Fibroblast of villous mesenchyme (primary cell): ENCODE results near the gene SLC38A10. TPM values are rescaled to one million over a fixed set of nuclear protein-coding genes. Genes with fewer than 3 reads are reported as not detected.

ENCODE experiments used
- DNase-seq: peaks from one replicate; pipeline ENCODE4 v3.0.0-alpha.2; 2010; ENCODE audit warnings: low read depth
- H3K4me3 ChIP-seq: 2 replicates; pipeline ENCODE4 v1.5.1; 2011; ENCODE audit warnings: low read depth, mild to moderate bottlenecking, low read length
- CTCF ChIP-seq: IDR thresholded peaks from 2 replicates; pipeline ENCODE4 v1.5.1; 2012; ENCODE audit warnings: low read depth, mild to moderate bottlenecking, low read length; ENCODE audit not compliant: insufficient read depth
- total RNA-seq: library from RNA; depleted of rRNA; stranded (reverse); fragments of >200 nt; gene quantifications from 2 replicates; pipeline ENCODE4 v1.2.3, GENCODE V29; 2012

SLC38A10 gene
- total RNA-seq, 1 donor: 51.4 TPM

- no peak for TF ChIP-seq CTCF
- no peak for DNase-seq
- H3K4me3 ChIP-seq: no peak overlapping the region
Measured at GRCh38 chr17:81277946-81278693, 17.0 kb downstream of the SLC38A10 start.

DNA sequence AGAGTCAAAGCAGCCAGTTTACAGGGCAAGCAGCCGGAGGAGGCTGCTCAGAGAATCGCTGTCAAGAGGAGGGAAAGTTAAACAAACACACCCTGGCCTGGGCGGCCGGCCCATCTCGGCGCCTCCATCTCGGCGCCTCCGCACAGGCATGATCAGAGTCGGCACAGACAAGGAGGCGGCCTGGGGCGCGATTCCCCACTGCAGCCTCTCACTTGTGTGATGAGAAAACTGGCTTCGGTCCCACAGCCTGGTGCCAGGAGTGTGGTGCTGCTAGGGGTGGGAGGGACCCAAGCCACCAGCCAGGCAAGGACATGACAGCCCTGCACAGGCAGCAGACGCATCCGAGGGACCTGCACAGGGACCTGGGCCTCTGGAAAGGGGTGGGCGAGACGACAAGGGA, 17.7 kb downstream of the SLC38A10 start:
- no peak overlapping the region for H3K4me3 ChIP-seq
- DNase-seq: no peak
- TF ChIP-seq CTCF: no peak

GRCh38 chr17:81276781-81277180, 18.3 kb downstream of the SLC38A10 start:
- no peak overlapping the region for H3K4me3 ChIP-seq
- no peak for DNase-seq
- TF ChIP-seq CTCF: no peak

DNA sequence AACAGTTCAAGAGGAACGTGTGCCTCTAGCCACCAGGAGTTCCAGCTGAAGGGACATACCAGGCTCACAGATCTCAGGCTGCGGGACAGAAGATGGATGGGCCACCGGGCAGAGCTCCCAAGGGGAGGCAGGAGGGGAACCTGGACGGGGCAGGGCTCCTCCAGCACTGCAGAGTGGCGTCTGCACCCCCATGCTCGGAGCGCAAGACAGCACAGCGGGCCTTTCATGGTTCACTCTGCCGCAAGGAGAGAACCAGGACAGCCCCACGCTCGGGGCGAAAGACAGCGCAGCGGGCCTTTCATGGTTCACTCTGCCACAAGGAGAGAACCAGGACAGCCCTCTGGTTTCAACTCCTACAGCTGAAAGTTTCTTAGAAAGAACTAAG, 20.6 kb downstream of the SLC38A10 start:
- no peak overlapping the region for H3K4me3 ChIP-seq
- no peak for TF ChIP-seq CTCF
- DNase-seq: no peak

DNA sequence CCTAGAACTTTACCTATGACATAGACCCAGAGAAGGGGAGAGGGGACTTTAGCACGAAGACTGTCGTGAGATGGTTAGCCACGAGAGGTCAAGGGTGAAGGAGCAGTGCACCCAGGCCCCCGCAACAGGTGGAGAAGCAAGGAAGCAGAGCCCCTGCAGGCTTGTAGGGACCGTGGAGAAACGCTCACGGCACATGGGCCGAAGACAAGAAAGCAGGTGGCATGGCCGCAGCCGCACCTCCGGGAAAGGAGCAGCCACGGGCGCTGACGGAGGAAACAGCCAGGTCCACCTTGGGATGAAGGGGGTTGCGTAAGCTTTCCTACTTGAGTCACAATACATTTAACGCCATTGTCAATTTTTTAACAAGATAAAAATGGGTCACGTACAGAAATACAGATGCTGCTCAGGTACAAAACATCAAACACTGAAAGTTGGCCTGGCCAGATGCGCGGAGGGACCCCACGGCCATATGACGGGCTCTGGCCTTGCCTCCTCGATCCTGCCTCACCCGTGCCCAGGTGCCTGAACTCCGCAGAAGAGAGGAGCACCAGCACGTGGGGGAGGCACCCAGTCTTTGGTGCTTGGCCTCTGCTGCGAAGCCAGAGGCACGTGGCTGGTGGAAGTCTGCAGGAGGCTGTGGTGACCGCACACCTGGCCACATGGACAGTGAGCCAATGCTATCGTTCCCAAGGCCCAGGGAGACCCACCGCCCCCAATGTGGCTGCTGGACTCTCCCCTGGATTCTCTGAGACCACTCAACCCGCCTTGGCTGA, 21.2 kb downstream of the SLC38A10 start:
- no peak for TF ChIP-seq CTCF
- H3K4me3 ChIP-seq: no peak overlapping the region
- no peak for DNase-seq

DNA sequence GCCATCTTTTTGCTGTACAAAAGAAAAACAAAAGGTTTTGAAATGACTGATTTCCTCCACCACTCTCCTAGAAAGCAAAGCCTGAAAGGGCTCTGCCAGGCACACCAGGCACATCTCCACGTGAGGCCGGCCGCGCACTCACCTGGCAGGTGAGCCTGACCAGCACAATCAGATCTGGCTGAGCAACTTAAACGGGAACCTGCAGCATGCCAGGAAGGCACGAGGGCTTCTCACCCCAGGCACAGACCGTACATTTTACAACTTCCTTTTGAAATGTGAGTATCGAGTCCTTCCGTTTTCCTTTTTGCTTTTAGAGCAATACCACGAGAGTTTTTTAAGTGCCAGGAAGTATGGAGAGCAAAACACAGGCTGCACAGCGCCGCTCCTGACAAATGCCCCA, 22.5 kb downstream of the SLC38A10 start:
- no peak for TF ChIP-seq CTCF
- no peak overlapping the region for H3K4me3 ChIP-seq
- no peak for DNase-seq
